Activated T-cell treated with anti-CD3 and anti-CD28 coated beads for 48 hours (primary cell): ENCODE results near the gene MLYCD.

ENCODE experiments used
- DNase-seq: peaks from one replicate; pipeline ENCODE4 v3.0.0-alpha.2; 2020; ENCODE audit warnings: low read depth

Gene MLYCD

DNA sequence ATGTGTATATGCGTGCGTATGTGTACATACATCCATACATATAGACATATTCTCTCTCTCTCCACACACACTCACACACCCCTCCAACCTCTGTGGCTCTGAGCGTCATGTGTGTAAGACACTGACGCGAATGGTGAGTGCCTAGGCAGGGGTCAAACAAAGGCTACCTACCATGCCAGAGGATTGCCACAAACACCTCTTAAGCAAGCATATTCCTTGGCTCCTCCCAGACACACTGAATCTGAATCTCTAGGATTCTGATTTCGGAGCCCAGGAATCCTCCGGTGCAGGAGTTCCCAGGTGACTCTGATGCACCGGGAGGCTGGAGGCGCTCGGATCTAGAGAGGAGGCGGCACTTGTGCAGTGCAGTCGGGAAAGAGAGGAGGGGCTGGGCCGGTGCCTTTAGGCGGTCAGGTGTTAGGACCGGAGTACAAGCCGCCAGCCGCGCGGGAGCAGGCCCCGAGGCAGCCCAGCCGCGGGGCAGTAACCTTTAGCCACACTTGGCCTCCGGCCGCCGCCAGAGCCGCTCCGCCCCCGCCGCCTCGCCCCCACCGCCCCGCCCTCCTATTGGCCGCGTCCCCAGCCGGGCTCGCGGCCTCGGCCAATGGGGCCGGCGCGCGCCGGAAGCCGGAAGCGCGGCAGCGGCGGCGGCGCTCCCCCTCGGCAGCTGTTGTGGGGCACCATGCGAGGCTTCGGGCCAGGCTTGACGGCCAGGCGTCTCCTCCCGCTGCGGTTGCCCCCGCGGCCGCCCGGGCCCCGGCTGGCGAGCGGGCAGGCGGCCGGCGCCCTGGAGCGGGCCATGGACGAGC lies at the start of gene MLYCD:
Gene MLYCD, plus strand, starts transcription at position 653 of the 809 bp plus-strand sequence. Its CDS starts 30 bp downstream, at position 683.
- DNase-seq, result peak; percentile 72

DNA sequence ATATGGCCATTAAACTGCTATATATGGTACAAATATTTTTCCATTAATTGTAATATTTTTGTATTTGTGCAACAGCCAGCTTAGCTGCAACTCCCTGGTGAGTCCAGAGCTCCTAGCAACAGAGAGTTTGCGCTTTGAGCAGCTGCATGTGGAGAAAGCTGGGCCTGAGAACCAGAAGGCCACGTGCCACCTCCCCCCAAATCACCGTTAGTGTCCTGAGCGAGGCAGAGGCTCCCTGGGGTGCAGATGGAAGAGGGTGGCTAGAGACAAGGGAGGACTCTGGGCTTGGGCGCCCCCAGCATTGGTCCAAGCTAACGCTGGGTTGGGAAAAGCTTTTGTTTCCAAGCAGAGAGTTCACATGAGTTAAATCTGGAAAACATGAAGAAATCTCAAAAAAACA lies 49.5 kb upstream of the MLYCD start:
- DNase-seq, result no peak

DNA sequence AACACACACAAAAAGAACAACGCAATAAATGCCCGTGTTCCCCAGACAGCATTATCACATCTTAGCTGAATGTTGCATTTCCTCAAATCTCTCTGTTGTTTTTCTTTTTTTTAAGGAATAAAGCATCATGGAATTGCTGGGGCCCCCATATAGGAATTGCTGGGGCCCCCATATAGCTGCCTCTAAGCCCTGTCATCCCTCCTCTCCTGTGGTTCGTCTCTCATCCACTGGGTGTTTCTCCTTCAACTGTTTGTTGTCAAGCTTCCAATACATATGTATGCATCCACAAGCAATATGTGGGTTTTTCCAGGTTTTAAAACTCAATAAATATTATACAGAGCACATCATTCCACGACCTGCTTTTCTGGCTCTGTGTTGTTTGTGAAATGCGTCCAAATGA lies 48.0 kb upstream of the MLYCD start:
- DNase-seq, result no peak

DNA sequence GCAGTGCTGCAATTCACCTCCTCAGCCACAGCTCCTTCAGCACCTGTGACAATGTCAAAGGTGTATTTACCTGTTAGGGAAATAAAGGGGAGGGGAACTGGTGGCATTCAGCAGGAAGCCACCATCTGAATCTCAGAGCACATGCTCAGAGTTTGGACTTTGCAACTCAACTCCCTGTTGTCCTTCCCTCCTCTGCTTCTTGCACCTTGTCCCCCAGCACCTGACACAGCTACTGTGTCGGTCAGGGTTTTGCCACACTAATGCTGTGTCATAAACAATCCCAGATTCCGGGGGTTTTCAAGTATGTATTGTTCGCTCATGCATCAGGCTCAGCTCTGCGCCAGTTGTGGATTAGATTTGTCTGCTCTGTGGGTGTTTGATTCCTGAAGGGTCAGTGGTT lies 47.4 kb upstream of the MLYCD start:
- DNase-seq, result no peak

DNA sequence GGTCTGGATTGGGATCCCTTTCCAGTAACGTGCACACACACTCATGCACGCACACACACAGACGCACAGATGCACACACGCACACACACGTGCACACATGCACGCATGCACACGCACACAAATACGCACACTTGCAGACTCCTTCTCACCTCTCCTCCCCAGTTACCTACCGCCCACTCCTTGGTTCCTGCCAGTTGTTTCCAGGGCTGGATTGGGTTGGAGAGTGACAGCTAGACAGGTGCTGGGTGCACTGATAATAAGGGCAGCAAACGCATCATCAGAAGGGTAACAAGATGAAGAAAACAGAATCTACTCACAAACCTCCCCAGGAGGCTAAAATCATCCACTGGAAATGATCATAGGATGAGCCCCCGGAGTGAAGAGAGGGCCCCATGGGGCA lies 46.1 kb upstream of the MLYCD start:
- DNase-seq, result no peak

DNA sequence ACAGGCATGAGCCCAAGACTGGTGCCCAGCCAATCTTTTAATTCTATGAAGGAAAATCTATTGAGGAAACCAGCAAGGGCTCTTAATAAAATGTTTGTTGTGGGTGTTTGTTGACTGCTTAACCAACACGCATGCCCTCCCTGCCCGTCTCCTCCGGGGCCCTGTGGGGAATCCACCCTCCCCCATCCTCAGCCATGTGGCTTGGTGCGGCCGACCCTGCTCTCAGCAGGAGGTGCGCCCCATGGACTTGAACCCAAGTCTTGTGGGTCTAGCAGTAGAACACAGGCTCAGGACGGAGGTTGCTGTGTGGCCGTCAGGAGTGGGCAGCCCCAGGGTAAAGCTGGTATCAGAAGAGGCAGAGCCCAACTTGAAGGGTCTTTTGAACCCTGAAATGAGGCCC lies 45.1 kb upstream of the MLYCD start:
- DNase-seq, result no peak

DNA sequence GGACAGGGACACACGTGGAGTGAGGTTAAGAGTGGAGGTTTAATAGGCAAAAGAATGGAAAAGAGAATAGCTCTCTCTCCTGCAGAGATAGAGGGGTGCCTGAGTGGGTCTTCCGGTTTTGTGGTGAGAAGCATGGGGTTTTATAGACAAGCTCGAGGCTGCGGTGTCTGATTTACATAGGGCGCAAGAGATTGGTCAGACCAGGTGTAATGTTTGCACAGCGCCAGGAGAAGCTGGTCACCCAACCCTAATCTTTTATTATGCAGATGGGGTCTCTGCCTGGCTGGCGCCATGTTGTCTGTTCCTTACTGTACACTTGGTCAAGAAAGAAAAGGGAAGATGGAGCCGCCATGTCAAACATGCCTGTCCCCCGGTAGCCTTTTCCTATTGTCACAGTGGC lies 44.5 kb upstream of the MLYCD start:
- DNase-seq, result no peak

DNA sequence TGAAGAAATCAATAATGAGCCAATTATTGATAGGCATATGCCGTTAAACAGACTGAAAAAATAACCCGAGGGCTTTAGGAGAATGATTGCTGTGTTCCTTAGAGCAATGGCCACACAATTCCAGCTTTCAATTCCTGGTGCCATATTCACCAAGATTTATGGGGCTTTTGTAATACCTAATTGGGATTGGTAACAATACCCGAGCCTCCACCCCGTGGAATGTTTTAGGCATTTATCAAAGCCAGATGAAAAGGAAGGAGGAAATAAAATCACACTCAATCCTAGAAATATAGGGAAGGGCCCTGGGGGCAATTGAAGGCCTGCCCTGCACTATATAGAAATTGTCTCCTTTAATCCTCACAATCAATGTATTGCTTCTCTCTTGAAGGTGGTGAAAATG lies 42.1 kb upstream of the MLYCD start:
- no peak for DNase-seq

DNA sequence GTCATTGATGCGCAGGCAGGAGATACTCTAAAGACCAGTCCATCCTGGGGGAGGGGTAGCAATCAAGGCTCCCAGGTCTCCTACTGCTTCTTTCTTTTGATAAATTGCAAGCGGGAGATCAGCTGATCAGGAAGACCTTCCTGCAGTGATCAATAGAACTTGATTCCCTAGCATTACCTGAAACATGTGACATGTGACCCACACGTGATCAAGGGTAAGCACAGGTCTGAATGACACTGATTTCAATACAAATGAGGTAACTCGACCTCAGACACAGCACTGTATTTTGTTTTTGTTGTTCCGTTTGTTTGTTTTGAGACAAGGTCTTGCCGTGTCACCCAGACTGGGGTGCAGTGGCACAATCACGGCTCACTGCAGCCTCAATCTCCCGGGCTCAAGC lies 39.6 kb upstream of the MLYCD start:
- DNase-seq, result no peak

DNA sequence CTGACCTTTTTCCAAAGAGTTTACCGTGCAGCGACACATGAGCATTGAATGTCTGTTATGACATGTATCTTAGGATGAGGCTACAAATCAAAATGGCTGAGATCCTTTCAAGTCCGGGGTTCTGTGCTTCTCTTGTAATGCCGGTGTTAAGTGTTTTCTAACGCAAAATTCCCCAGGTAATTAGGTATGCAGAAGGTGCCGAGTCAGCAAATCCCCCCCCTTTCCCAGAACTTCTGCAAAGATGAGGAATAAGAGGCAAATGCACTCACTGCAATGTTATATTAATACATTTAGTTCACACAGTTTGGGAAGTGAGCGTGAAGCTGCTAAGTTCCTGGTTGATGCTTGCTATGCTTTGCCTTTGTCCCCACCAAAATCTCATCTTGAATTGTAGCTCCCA lies 36.3 kb upstream of the MLYCD start:
- no peak for DNase-seq

DNA sequence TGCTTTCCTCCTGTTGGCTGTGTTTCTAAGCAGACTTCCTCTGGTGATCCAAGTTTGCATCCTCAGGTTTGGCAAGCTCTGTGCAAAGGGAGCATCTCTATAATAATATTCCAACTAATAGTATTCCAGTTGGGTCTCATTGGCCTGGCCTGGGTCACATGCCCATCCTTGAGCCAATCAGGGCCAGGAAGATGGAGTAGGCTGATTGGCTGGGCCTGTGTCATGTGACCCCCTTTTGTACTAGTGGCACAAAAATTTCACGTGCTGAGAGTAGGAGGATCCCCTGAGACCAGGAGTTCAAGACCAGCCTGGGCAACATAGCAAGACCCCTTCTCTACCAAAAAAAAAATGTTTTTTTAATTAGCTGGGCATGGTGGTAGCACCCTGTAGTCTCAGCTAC lies 35.2 kb upstream of the MLYCD start:
- DNase-seq, result no peak

DNA sequence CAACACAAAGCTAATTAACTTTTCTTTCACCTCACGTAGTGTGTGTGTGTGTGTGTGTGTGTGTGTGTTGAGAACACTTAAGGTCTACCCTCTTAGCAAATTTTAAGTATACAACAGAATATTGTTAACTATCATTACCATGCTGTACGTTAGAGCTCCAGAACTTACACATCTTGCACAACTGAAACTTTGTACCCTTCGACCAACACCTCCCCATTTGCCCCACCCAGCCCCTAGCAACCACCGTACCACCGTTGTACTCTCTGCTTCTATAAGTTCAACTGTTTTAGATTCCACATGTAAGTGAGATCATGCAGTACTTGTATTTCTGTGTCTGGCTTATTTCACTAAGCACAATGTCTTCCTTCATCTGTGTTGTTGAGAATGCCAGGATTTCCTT lies 28.1 kb upstream of the MLYCD start:
- no peak for DNase-seq

DNA sequence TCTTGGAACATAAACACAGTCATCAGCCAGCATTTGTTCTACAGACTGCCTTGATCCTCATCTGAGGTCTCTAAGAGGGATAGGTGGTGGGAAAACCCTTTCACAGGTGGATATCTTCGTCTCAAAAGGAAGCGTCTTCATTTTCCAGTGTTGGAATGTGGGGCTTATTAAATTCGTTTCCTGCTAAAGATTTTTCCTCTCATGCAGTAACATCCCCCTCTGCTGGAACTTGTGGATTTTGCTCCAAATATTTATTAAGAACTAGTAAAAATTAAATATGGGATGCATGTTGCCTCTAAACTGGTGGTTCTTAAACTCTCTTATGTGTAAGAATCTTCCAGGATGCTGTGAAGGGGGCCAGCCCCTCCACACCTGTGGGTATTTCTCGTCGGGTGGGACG lies 20.1 kb upstream of the MLYCD start:
- no peak for DNase-seq

DNA sequence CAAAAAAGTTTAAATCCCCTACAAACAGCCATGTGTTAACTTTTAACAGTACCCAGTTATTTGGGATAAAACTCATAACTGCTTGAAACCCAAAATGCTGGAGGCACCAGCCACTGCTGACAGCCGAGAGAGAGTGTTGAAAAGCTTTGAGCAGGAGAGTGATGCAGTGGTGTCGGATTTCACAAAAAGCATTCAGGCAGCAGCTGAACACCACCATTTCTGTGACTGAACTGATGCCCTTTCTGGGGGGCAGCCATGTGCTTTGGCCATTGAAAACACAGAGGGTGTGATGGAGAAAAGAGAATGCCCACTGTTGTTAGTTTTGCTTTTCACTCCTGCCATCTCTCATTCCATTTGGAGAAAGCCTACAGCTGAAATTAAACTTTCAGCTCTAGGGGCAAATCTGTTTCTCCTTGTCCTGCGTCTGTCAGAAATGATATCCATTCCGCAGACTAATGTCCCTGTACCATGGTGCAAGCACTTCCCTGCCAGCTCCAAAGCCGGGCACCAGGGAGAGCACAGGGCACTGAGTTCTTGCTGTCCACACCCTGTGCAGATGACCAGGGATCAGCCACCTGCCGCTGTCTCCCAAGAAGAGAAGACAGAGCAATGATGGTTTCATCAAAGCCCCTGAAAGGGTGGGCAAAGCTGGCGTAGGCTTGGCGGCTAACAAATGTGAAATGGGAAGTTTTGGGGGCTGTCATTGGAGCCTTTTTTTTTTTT lies 16.6 kb upstream of the MLYCD start:
- DNase-seq, result no peak

DNA sequence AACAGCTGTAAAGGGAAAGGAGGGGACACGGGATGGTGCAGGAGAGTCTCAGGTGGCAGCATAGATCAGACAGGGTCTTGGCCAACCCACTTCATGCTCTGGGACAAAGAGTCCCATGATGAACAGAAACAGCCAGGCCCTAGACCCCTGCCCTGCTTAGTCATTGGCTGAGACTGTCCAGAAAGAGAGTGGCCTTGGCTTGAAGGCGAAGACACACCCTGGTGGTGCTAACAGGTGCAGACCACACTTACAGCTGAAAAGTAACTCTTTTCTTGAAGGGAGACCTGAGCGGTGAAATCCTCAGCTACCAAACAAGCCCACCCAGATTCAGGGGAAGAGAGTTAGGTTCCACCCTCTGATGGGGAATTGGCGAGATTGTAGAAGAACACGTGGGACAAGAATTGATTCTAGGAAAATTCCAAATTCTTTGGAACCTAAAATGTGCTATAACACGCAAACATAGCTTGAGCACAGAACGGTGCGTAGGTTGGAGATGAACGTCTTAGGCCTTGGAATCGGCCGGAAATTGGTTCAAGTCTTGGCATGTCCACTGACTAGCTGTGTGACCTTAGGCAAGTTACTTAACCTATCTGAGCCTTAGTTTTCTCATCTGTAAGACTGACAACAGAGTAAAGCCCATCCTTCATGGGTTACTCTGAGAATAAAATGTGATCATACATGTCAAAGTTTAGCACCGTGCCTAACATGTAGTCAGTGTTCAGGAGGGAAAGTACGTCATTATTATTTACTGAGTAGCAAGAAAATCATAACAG lies 12.5 kb upstream of the MLYCD start:
- DNase-seq, result no peak

DNA sequence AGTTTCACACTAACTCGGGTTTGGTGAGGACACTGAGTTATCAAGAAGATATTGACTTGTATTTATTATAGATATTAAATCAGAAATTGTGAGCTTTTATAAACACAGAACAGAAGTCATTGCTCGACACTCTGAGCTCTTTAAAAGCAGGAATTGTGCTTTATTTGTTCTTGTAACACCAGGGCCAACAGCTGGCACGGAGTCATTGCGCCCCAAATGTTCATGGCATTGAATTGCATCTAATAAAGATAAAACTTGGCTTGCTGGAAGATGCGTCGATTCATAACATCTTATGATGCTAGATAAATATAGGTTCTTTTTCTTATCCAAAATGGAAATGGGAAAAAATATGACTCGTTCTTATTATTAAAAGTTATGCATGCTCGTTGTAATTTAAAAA lies 11.8 kb upstream of the MLYCD start:
- no peak for DNase-seq

DNA sequence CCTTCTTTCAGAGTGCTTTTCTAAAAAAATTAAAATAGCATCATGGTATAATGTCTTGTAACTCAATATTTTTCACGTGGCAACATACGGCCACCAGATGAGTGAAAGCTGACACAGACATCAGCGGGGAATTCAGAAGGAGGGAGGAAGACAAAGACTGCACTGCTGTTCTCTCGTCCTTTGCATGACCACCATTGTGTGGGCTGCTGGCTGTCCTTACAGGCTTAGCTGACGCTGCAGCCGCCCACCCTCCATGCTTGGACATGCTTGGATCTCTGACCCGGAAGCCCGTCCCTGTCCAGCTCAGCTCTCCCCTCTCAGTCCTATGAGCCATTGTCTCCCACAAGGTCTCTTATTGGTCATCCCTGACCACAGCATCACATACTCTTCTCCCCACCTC lies 11.4 kb upstream of the MLYCD start:
- DNase-seq, result no peak

DNA sequence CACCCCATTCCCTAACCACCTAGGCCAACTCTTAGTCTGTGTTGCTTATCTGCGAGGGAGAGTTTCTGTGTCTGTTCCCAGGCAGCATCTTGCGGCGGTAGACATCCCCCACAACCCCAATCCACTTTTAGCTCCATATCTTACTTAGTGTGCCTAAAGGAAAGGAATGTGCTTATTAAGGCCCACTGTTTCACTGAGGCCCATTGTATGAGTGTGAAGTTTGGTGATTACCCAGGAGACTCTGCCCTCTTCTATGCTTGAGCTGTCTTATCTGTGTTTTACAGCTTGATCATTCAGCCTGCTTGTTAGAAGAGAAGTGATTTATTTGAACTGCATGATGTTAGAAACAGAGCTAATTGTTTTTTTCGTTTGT lies 10.3 kb upstream of the MLYCD start:
- no peak for DNase-seq

DNA sequence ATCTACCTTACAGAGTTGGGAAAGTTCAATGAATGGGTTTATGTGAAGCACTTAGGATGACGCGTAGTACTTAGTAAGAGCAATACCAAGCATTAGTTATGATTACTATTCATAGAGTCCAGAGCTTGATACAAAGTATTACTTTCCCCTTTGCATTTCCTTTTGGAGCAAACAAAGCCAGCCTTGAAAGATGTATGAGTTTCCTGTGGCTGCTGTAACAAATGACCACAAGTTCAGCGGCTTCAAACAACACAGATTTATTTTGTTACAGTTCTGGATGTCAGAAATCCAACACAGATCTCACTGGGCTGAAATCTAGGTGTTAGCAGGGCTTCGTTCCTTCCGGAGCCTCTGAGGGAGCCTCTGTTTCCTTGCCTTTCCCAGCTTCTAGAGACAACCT lies 8.6 kb upstream of the MLYCD start:
- DNase-seq, result no peak

DNA sequence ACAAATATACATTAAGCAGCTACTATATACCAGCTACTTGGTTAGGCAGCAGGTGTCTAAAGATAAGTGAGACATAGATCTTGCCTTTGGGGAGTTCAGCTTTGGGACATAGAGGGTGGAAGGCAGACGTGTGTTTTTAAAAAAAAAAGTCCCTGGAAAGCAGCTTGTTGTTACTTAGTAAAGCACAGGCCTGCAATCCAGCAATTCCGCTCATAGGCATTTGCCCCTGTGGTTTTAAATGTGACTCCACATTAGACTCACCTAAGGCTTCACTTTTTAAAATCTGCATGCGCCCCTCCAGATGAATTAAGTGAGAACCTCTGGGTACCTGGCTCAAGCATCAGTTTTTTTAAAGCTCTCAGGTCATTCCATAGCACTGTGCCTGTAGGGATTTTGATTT lies 7.2 kb upstream of the MLYCD start:
- no peak for DNase-seq

DNA sequence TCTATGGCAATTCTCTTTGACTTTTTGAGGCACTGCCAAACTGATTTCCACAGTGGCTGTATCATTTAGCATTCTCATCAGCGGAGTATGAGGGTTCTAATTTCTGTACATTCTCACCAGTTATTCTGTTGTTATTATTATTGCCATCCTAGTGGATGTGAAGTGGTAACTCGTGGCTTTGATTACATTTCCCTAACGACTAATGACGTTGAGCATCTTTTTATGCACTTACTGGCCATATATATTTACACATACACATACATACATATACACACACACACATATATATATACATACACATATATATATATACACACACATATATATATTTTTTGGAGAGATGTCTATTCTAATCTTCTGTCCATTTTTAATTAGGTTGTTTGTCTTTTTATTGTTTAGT lies 3.7 kb upstream of the MLYCD start:
- DNase-seq, result no peak

DNA sequence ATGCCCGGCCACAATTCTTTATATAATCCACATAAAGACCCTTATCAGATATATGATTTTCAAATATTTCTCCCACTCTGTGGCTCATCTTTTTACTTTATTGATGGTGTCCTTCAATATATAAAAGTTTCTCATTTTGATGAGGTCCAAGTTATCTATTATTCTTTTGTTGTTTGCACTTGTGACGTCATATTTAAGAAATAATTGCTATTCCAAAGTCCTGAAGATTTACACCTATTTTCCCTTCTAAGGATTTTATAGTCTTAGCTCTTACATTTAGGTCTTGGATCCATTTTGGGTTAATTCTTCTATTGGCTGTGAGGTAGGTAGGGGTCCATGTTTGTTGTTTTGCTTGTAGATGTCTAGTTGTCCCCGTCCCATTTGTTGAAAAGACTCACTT lies 3.0 kb upstream of the MLYCD start:
- no peak for DNase-seq

DNA sequence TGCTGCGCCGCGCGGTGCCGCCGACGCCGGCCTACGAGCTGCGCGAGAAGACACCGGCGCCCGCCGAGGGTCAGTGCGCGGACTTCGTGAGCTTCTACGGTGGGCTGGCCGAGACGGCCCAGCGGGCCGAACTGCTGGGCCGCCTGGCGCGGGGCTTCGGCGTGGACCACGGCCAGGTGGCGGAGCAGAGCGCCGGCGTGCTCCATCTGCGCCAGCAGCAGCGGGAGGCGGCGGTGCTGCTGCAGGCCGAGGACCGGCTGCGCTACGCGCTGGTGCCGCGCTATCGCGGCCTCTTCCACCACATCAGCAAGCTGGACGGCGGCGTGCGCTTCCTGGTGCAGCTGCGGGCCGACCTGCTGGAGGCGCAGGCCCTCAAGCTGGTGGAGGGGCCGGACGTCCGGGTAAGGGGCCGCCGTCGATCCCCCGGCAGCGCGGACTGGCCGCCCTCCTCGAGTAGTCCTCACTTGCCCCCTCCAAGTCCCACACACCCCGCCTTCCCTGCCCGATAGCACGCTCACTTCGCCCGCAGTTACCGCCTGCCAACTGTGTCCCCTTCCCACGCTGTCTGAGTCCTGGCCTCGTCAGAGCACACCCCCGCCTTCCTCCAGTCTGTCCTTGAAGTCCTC lies 470 bp downstream of the MLYCD start:
- DNase-seq, result peak; percentile 23
